Activated naive CD4-positive, alpha-beta T cell treated with anti-CD3 and anti-CD28 coated beads, Interleukin-2, amount 50 U/mL, for 24 hours (primary cell): Measurements from ENCODE around the gene ENG.
"Not testable (repeated sequence)": the region's sequence is repeated elsewhere in the genome, so short reads cannot be mapped to it uniquely, and the experiment has no call there.

Experiments used
- H3K27ac Mint-ChIP-seq: one replicate; pipeline ENCODE4 v1.8.0; 2021; ENCODE audit warnings: mild to moderate bottlenecking, mixed read lengths
- H3K27me3 Mint-ChIP-seq: one replicate; pipeline ENCODE4 v1.8.0; 2021; ENCODE audit warnings: mixed read lengths
- H3K36me3 Mint-ChIP-seq: one replicate; pipeline ENCODE4 v1.8.0; 2021; ENCODE audit warnings: mixed read lengths
- H3K4me1 Mint-ChIP-seq: one replicate; pipeline ENCODE4 v1.8.0; 2021; ENCODE audit warnings: mixed read lengths
- H3K4me3 Mint-ChIP-seq: one replicate; pipeline ENCODE4 v1.8.0; 2021; ENCODE audit warnings: mild to moderate bottlenecking, mixed read lengths
- H3K9me3 Mint-ChIP-seq: one replicate; pipeline ENCODE4 v1.8.0; 2021; ENCODE audit warnings: mixed read lengths

Gene ENG

DNA sequence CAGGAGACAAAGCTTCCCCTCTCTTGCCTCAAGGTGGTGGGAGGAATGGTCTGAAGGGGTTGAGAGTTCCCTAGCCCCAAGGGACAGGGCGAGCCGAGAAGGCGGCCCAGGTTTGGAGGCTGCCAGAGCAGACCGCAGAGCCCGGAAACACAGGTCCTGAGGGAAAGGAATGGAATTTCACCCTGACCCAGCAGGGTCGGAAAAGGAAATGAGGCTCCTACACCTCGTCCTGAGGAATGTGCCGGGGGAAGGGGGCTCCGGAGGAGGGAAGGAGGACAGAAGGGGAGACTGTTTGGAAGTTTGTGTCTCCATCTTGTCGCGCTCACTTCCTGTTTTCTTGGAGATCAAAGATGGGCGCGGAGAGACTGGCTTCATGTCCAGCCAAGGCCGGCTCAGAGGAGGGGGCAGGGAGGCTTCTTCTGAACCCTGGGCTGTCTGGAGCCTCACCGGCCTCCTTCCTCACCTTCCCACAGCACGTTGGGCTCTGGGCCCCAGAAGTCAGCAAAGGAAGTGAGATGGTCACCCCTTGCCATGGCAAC lies 9.6 kb downstream of the ENG start:
- Mint-ChIP-seq H3K27ac (no peak overlapping the region), H3K9me3 (no peaks in the 10 kb centered on the region), H3K27me3 (no peaks in the 10 kb centered on the region), H3K4me3 (no peak overlapping the region), H3K36me3 (peaks cover 13% of the 10 kb centered on the region), H3K4me1 (no peaks in the 10 kb centered on the region)

DNA sequence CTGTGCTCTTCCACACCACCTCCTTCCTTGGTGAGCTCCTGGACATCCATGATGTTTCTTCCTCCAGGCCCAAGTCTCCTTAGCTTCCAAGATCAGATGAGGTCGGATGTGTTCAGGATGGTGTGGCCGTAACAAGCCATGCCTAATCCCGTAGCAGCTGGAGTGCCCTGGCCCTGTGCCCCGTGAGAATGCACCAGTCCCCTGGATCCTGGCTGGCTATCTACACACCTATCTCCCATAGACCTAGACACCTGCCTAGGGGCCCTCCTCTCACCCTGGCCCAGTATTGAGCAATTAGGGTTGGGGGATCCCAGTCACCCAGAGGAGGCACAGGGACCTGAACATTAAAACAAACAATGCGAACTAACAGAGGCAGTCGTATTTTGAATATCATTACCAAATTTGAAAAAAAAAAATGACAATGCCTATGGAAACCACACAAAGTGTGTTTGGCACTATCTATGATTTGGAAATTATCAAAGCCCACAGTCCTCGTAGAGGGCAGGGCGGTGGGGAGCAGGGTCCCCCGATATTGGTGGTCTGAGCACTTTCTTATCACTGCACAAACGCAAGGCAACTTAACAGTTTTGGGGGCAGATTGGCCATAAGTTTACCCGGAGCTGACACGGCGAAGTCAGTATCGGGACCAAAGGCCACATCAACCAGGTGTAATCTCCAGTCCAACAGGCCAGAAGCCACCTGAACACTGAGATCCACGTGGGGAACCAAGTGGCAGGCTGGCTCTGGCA lies 13.2 kb downstream of the ENG start:
- Mint-ChIP-seq H3K36me3 (peaks cover 1% of the 10 kb centered on the region), H3K9me3 (no peaks in the 10 kb centered on the region), H3K4me1 (no peaks in the 10 kb centered on the region), H3K4me3 (no peak overlapping the region), H3K27me3 (no peaks in the 10 kb centered on the region), H3K27ac (no peak overlapping the region)

- H3K9me3 Mint-ChIP-seq: no peaks in the 10 kb centered on the region
- H3K4me1 Mint-ChIP-seq: peaks cover 6% of the 10 kb centered on the region
- H3K4me3 Mint-ChIP-seq: no peak overlapping the region
- H3K27me3 Mint-ChIP-seq: no peaks in the 10 kb centered on the region
- H3K36me3 Mint-ChIP-seq: peaks cover 1% of the 10 kb centered on the region
- H3K27ac Mint-ChIP-seq: no peak overlapping the region
Measured at GRCh38 chr9:127838375-127839078, 15.9 kb downstream of the ENG start.

DNA sequence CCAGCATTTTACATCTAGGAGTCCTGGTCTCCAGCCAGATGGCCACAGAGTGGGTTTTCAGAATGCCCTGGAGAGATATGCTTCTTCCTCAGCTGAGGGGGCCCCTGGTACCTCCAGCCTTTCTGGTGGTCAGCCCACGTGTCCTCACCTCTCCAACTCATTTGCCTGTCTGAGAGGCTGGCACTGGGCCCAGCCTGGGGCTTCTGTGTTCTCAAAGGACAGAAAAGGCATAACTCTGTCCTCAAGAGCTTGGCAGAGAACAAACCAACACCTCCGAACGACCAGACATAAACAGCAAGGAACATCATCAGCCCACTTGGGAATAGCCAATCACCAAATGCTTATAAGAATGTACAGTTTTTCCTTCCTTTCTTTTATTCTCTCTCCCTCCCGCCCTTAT lies 17.1 kb downstream of the ENG start:
- Mint-ChIP-seq H3K36me3 (peaks cover 1% of the 10 kb centered on the region), H3K4me3 (no peak overlapping the region), H3K9me3 (no peaks in the 10 kb centered on the region), H3K4me1 (peaks cover 14% of the 10 kb centered on the region), H3K27me3 (no peaks in the 10 kb centered on the region), H3K27ac (no peak overlapping the region)

DNA sequence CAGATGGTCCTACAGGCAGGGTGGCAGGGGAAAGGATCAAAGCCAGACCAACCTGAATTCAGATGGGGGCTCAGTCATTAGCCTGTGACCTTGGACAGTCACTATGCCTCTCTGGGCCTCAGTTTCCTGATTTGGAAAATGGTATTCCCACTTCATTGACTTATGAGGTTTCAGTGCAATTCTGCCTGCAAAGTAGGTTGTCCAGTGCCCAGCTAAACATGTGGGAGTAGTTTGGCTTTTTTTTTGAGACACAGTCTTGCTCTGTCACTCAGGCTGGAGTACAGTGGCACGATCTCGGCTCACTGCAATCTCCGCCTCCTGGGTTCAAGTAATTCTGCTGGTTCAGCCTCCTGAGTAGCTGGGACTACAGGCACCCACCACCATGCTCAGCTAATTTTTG lies 17.9 kb downstream of the ENG start:
- not testable (repeated sequence) for H3K27me3 Mint-ChIP-seq, H3K9me3 Mint-ChIP-seq, H3K36me3 Mint-ChIP-seq, H3K27ac Mint-ChIP-seq, H3K4me3 Mint-ChIP-seq
- peaks cover 17% of the 10 kb centered on the region for H3K4me1 Mint-ChIP-seq

- peaks cover 17% of the 10 kb centered on the region for H3K4me1 Mint-ChIP-seq
- H3K27me3 Mint-ChIP-seq: no peaks in the 10 kb centered on the region
- H3K9me3 Mint-ChIP-seq: no peaks in the 10 kb centered on the region
- H3K27ac Mint-ChIP-seq: no peak overlapping the region
- H3K4me3 Mint-ChIP-seq: no peak overlapping the region
- no peaks in the 10 kb centered on the region for H3K36me3 Mint-ChIP-seq
Measured at GRCh38 chr9:127835991-127836516, 18.4 kb downstream of the ENG start.

DNA sequence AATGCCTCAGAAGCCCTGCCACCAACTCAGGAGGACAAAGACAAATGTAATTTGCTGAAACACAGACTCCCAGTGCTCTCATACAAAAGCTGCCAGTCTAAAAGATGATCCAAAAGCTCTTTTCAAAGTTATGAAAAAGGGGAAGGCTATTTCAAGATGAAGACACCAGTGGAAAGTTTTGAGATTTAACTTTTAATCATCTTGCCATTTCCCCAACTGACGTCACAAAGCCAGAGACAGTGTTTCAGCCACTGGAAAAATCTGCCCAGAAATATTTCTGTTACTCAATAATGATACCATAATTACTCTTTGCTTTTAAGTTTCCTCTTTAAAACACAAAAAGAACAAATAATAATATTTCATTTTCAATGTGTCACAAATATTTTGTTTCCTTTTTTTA lies 20.9 kb downstream of the ENG start:
- no peak overlapping the region for H3K27ac Mint-ChIP-seq
- no peak overlapping the region for H3K4me3 Mint-ChIP-seq
- H3K9me3 Mint-ChIP-seq: no peaks in the 10 kb centered on the region
- H3K4me1 Mint-ChIP-seq: peaks cover 17% of the 10 kb centered on the region
- no peaks in the 10 kb centered on the region for H3K27me3 Mint-ChIP-seq
- no peaks in the 10 kb centered on the region for H3K36me3 Mint-ChIP-seq

- H3K4me3 Mint-ChIP-seq: peak overlapping the region; percentile 43
- H3K9me3 Mint-ChIP-seq: no peaks in the 10 kb centered on the region
Measured at GRCh38 chr9:127832248-127832647, 22.2 kb downstream of the ENG start.

GRCh38 chr9:127829205-127829906 lies 25.1 kb downstream of the ENG start:
- Mint-ChIP-seq H3K4me1 (peaks cover 14% of the 10 kb centered on the region), H3K36me3 (no peaks in the 10 kb centered on the region), H3K27ac (peak overlapping the region; percentile 62)

More at GRCh38 chr9:127832248-127832647, 22.2 kb downstream of the ENG start:
- Mint-ChIP-seq H3K27ac (peak overlapping the region; percentile 85), H3K27me3 (no peaks in the 10 kb centered on the region), H3K4me1 (peaks cover 17% of the 10 kb centered on the region), H3K36me3 (no peaks in the 10 kb centered on the region)

DNA sequence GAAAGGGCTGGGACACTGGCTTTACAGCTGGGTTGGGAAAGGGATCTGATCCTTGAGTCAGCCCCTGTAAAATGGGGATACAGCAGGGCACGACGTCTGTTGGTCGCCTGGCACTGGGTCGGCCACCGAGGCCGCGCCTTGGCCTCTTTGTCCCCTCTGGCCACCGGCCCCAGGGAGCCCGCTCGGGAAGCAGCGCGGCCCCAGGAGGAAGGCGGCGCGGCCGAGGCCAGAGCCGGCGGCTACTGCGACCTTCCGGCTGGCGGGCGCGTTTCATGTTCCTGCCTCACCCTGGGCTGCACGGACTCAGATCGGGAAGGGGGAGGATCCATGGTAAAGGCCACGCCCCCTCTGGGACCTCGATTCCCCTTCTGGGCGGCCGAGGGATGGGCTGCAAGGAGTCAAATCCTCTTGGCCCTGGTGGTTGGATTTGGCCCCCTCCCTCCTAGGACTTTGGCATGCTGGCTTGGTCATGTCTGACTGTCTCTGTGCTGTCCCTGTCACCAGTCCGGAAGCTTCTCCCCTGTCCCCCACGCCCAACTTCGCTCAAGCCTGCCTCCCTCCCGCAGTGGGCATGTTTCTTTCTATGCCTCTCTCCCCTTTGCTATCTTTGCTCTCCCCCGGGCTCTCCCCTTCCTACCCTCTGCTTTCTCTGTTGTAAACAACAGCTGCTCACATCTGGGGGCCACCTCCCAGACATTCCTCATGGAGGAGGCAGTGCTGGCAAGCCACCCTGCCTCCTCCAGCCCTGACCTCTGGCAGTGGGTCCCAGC lies 26.0 kb downstream of the ENG start:
- peak overlapping the region; percentile 51 for H3K27ac Mint-ChIP-seq
- peaks cover 2% of the 10 kb centered on the region for H3K36me3 Mint-ChIP-seq
- H3K4me1 Mint-ChIP-seq: peaks cover 10% of the 10 kb centered on the region
- H3K4me3 Mint-ChIP-seq: no peak overlapping the region
- H3K9me3 Mint-ChIP-seq: no peaks in the 10 kb centered on the region
- no peaks in the 10 kb centered on the region for H3K27me3 Mint-ChIP-seq

More at GRCh38 chr9:127829205-127829906, 25.1 kb downstream of the ENG start:
- Mint-ChIP-seq H3K4me3 (no peak overlapping the region), H3K9me3 (no peaks in the 10 kb centered on the region), H3K27me3 (no peaks in the 10 kb centered on the region)

- Mint-ChIP-seq H3K27ac (no peak overlapping the region), H3K27me3 (no peaks in the 10 kb centered on the region), H3K4me1 (no peaks in the 10 kb centered on the region)
Measured at GRCh38 chr9:127826253-127826913, 28.1 kb downstream of the ENG start.

GRCh38 chr9:127825319-127826051 lies 29.0 kb downstream of the ENG start:
- Mint-ChIP-seq H3K36me3 (peaks cover 2% of the 10 kb centered on the region), H3K9me3 (no peaks in the 10 kb centered on the region), H3K27me3 (no peaks in the 10 kb centered on the region), H3K4me3 (no peak overlapping the region), H3K4me1 (no peaks in the 10 kb centered on the region), H3K27ac (no peak overlapping the region)

More at GRCh38 chr9:127826253-127826913, 28.1 kb downstream of the ENG start:
- H3K9me3 Mint-ChIP-seq: no peaks in the 10 kb centered on the region
- no peak overlapping the region for H3K4me3 Mint-ChIP-seq
- peaks cover 2% of the 10 kb centered on the region for H3K36me3 Mint-ChIP-seq

- Mint-ChIP-seq H3K27me3 (no peaks in the 10 kb centered on the region), H3K4me3 (no peak overlapping the region)
Measured at GRCh38 chr9:127822108-127822507, 32.4 kb downstream of the ENG start.

GRCh38 chr9:127818574-127818973 lies 35.9 kb downstream of the ENG start:
- H3K36me3 Mint-ChIP-seq: no peaks in the 10 kb centered on the region
- no peaks in the 10 kb centered on the region for H3K27me3 Mint-ChIP-seq
- no peaks in the 10 kb centered on the region for H3K9me3 Mint-ChIP-seq
- H3K27ac Mint-ChIP-seq: no peak overlapping the region
- H3K4me3 Mint-ChIP-seq: no peak overlapping the region
- no peaks in the 10 kb centered on the region for H3K4me1 Mint-ChIP-seq

More at GRCh38 chr9:127822108-127822507, 32.4 kb downstream of the ENG start:
- Mint-ChIP-seq H3K27ac (no peak overlapping the region), H3K4me1 (no peaks in the 10 kb centered on the region), H3K36me3 (peaks cover 2% of the 10 kb centered on the region), H3K9me3 (no peaks in the 10 kb centered on the region)
